Muscle layer of colon (tissue), 2 donors: ENCODE results near the gene TRAPPC2L.

Experiments used
- H3K27ac ChIP-seq: one replicate; pipeline ENCODE4 v1.7.0; 2013; ENCODE audit warnings: low read depth, mild to moderate bottlenecking, low read length, moderate library complexity
- H3K27me3 ChIP-seq, 2 donors: one replicate each; pipeline ENCODE4 v1.7.0; 2013; ENCODE audit warnings: low read length in 2 of 2, mild to moderate bottlenecking in 2 of 2; ENCODE audit not compliant: insufficient read depth in 2 of 2, control insufficient read depth in 1 of 2
- H3K36me3 ChIP-seq: one replicate; pipeline ENCODE4 v1.7.0; 2013; ENCODE audit warnings: mild to moderate bottlenecking, low read length; ENCODE audit not compliant: insufficient read depth
- H3K4me1 ChIP-seq: one replicate; pipeline ENCODE4 v1.7.0; 2013; ENCODE audit warnings: mild to moderate bottlenecking, low read length; ENCODE audit not compliant: insufficient read depth
- H3K4me3 ChIP-seq, 2 donors: one replicate each; pipeline ENCODE4 v1.7.0; 2013; ENCODE audit warnings: low read length in 2 of 2, low read depth in 1 of 2, mild to moderate bottlenecking in 1 of 2, moderate library complexity in 1 of 2
- H3K9ac ChIP-seq: one replicate; pipeline ENCODE4 v1.7.0; 2013; ENCODE audit warnings: low read length
- H3K9me3 ChIP-seq: one replicate; pipeline ENCODE4 v1.7.0; 2013; ENCODE audit warnings: mild to moderate bottlenecking, low read length
- donor health status: abdominal sarcoma.
- donor health status: Adenocarcinoma of cecum.

The TRAPPC2L gene

GRCh38 chr16:88842308-88842756 is 14.6 kb upstream of the TRAPPC2L start:
- Histone ChIP-seq H3K4me3 (no peak overlapping the region), H3K36me3 (peaks cover 20% of the 10 kb centered on the region), H3K9ac (no peak overlapping the region), H3K27ac (no peak overlapping the region), H3K4me1 (no peaks in the 10 kb centered on the region), H3K9me3 (no peaks in the 10 kb centered on the region), H3K27me3 (no peaks in the 10 kb centered on the region)

GRCh38 chr16:88842806-88843205 is 14.1 kb upstream of the TRAPPC2L start:
- H3K27me3 ChIP-seq, result no peaks in the 10 kb centered on the region
- peaks cover 20% of the 10 kb centered on the region for H3K36me3 ChIP-seq
- H3K27ac ChIP-seq, result no peak overlapping the region
- H3K4me3 ChIP-seq, result no peak overlapping the region
- H3K9me3 ChIP-seq, result no peaks in the 10 kb centered on the region
- H3K4me1 ChIP-seq, result no peaks in the 10 kb centered on the region
- no peak overlapping the region for H3K9ac ChIP-seq

- peaks cover 20% of the 10 kb centered on the region for H3K36me3 ChIP-seq
- H3K9ac ChIP-seq, result no peak overlapping the region
- H3K27me3 ChIP-seq, result no peaks in the 10 kb centered on the region
- H3K27ac ChIP-seq, result no peak overlapping the region
- H3K9me3 ChIP-seq, result no peaks in the 10 kb centered on the region
- H3K4me3 ChIP-seq, result no peak overlapping the region
- H3K4me1 ChIP-seq, result no peaks in the 10 kb centered on the region
Observed at GRCh38 chr16:88843256-88843655, 13.7 kb upstream of the TRAPPC2L start.

- Histone ChIP-seq H3K9me3 (no peaks in the 10 kb centered on the region), H3K9ac (no peak overlapping the region), H3K36me3 (peaks cover 13% of the 10 kb centered on the region), H3K4me3 (no peak overlapping the region), H3K4me1 (no peaks in the 10 kb centered on the region), H3K27me3 (no peaks in the 10 kb centered on the region), H3K27ac (no peak overlapping the region)
Observed at GRCh38 chr16:88844419-88845036, 12.4 kb upstream of the TRAPPC2L start.

- H3K36me3 ChIP-seq, result no peaks in the 10 kb centered on the region
Observed at GRCh38 chr16:88846088-88846487, 10.8 kb upstream of the TRAPPC2L start.

GRCh38 chr16:88847654-88848053 is 9.3 kb upstream of the TRAPPC2L start:
- Histone ChIP-seq H3K27ac (no peak overlapping the region), H3K4me3 (no peak overlapping the region), H3K9ac (no peak overlapping the region), H3K4me1 (no peaks in the 10 kb centered on the region), H3K9me3 (no peaks in the 10 kb centered on the region), H3K36me3 (no peaks in the 10 kb centered on the region), H3K27me3 (no peaks in the 10 kb centered on the region)

More at GRCh38 chr16:88846088-88846487, 10.8 kb upstream of the TRAPPC2L start:
- no peaks in the 10 kb centered on the region for H3K27me3 ChIP-seq
- no peak overlapping the region for H3K9ac ChIP-seq
- no peak overlapping the region for H3K27ac ChIP-seq
- H3K9me3 ChIP-seq, result no peaks in the 10 kb centered on the region
- no peak overlapping the region for H3K4me3 ChIP-seq
- H3K4me1 ChIP-seq, result no peaks in the 10 kb centered on the region

GRCh38 chr16:88848557-88848956 is 8.4 kb upstream of the TRAPPC2L start:
- Histone ChIP-seq H3K9ac (no peak overlapping the region), H3K4me3 (no peak overlapping the region), H3K27ac (no peak overlapping the region), H3K9me3 (no peaks in the 10 kb centered on the region), H3K4me1 (no peaks in the 10 kb centered on the region), H3K27me3 (no peaks in the 10 kb centered on the region), H3K36me3 (no peaks in the 10 kb centered on the region)

- H3K27me3 ChIP-seq, result no peaks in the 10 kb centered on the region
- no peak overlapping the region for H3K27ac ChIP-seq
- H3K9me3 ChIP-seq, result no peaks in the 10 kb centered on the region
- H3K4me3 ChIP-seq, result no peak overlapping the region
- H3K36me3 ChIP-seq, result no peaks in the 10 kb centered on the region
- no peak overlapping the region for H3K9ac ChIP-seq
- H3K4me1 ChIP-seq, result peaks cover 2% of the 10 kb centered on the region
Observed at GRCh38 chr16:88850531-88851199, 6.3 kb upstream of the TRAPPC2L start.

GRCh38 chr16:88851616-88852015 is 5.3 kb upstream of the TRAPPC2L start:
- H3K27ac ChIP-seq, result no peak overlapping the region
- peaks cover 6% of the 10 kb centered on the region for H3K4me1 ChIP-seq
- no peak overlapping the region for H3K4me3 ChIP-seq
- no peaks in the 10 kb centered on the region for H3K36me3 ChIP-seq
- no peaks in the 10 kb centered on the region for H3K27me3 ChIP-seq
- no peak overlapping the region for H3K9ac ChIP-seq
- H3K9me3 ChIP-seq, result no peaks in the 10 kb centered on the region

- Histone ChIP-seq H3K36me3 (no peaks in the 10 kb centered on the region), H3K9me3 (no peaks in the 10 kb centered on the region), H3K4me3 (no peak overlapping the region), H3K9ac (no peak overlapping the region), H3K4me1 (peaks cover 13% of the 10 kb centered on the region), H3K27me3 (no peaks in the 10 kb centered on the region), H3K27ac (no peak overlapping the region)
Observed at GRCh38 chr16:88853325-88853941, 3.5 kb upstream of the TRAPPC2L start.

- H3K4me3 ChIP-seq, result no peak overlapping the region
- no peak overlapping the region for H3K9ac ChIP-seq
- no peak overlapping the region for H3K27ac ChIP-seq
- peaks cover 17% of the 10 kb centered on the region for H3K4me1 ChIP-seq
- peaks cover 5% of the 10 kb centered on the region for H3K36me3 ChIP-seq
- H3K9me3 ChIP-seq, result no peaks in the 10 kb centered on the region
- H3K27me3 ChIP-seq, result no peaks in the 10 kb centered on the region
Observed at GRCh38 chr16:88854306-88855111, 2.4 kb upstream of the TRAPPC2L start.
